GM19328 (cell line): Measurements from ENCODE around the gene KRT75.
"Not testable (repeated sequence)": the region's sequence is repeated elsewhere in the genome, so short reads cannot be mapped to it uniquely, and the experiment has no call there.

Experiments used
- ATAC-seq: cut with Tn5 transposase; IDR thresholded peaks from one replicate; pipeline ENCODE4 v1.9.1; 2021; ENCODE audit warnings: mild to moderate bottlenecking, moderate library complexity; ENCODE audit not compliant: unreplicated experiment

KRT75 gene

GRCh38 chr12:52418576-52419110 lies 15.5 kb downstream of the KRT75 start:
- ATAC-seq = no peak

- no peak for ATAC-seq
These were observed 16.4 kb downstream of the KRT75 start for GRCh38 chr12:52417740-52418139.

GRCh38 chr12:52416795-52417194 lies 17.4 kb downstream of the KRT75 start:
- ATAC-seq = no peak

DNA sequence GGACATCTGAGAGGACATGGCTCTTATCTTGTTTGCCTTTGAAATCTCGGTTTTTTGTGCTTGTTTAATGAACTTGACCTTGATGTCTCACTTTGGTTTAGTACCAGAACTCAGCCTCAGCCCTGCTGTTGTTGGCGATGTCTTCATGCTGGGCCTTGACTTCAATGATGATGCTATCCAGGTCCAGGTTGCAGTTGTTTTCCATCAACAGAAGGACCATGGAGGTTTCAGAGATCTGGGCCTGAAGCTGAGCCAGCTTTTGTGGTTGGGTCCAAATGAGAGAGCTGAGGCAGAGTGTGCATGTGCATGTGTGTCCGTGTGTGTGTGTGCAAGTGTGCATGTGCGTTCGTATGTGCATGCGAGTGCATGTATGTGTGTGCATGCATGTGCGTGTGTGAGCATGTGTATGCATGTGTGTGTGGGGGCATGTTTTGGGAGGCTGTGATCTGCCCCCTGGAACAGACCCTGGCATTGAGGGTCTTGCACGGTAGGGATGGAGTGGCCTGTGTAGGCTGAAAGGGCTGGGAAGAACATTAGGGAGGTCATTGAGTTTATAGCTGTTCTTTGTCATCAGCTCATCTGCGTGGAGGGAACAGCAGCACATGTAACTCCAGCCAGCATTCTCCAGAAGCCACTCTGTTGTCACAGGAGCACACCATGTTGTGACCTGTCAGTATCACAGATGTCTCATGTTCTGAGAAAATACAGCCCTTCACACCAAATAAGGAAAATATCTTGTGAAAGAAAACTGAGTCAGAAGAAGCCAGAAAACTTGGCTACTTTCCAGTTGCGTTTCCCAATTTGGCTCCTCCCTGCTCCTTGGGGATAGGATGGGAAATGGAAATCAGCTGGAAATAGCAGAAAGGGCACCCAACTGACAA lies 18.1 kb downstream of the KRT75 start:
- ATAC-seq = no peak

- ATAC-seq = no peak
These were observed 19.2 kb downstream of the KRT75 start for GRCh38 chr12:52414936-52415335.

GRCh38 chr12:52413782-52414345 lies 20.3 kb downstream of the KRT75 start:
- ATAC-seq = no peak

- no peak for ATAC-seq
These were observed 21.0 kb downstream of the KRT75 start for GRCh38 chr12:52413202-52413601.

DNA sequence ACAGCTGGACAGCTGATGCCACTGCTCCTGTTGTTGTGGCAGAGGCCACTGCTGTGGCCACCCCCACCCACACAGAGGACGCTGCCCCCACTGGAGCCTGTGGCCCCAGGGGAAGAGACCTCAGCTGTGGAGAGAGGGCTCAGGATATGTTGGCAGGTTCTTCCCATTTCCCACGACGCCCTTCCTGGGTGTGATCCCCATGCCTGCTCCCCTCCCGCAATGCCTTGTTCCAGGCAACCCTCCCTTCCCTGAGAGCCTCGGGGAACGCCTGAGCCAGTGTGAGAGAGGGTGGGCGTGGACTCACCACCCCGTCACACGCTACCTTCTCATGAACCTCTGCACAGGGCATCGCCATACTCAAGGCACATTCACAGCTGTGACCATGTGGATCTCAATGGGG lies 22.4 kb downstream of the KRT75 start:
- no peak for ATAC-seq

DNA sequence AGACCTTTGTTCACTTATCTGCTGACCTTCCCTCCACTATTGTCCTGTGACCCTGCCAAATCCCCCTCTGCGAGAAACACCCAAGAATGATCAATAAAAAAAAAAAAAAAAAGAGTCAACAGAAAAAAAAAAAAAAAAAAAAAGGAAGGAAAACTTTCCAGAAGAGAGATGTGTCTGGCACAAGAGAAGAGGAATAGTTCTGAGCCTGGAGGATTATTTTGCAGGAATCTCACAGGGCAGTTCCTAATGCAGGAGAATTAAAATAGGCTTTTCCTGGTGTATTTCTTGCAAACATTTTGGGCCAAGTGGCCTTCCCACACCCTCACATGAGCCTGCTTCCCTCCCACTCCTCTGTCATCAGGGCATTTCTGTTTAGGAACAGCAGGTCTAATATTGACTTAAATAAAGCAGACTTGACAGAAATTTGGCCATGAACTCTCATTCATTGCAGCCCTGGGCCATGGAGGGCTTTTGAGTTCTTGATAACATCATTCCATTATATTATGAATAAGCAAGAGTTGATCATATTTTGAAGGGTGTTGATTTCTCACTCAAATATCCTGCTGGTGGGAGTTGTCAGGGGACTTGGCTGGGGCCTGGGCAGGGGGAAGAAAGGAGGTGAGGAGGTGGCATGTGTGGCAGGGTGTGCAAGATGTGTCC lies 23.5 kb downstream of the KRT75 start:
- not testable (repeated sequence) for ATAC-seq

DNA sequence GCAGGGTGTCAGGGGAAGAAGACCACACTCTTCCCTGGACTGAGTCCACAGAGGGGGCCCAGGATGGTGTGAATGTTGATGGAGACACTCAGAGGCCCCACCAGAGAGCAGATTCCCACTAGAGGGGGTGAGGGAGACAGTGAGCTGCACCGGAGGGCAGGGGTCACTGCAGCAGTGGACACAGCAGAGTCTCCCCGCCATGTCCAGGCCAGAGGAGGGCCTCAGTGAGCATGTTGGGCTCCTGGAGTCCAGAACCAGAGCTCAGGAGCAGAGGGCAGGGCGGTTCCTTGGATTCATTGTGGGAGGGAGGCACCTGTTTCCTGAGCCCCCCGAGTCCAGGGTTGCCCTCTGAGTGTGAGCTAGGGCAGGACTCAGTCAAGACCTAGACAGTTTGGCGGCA lies 26.3 kb downstream of the KRT75 start:
- no peak for ATAC-seq

- ATAC-seq = no peak
These were observed 28.2 kb downstream of the KRT75 start, which contains the start of gene KRT82 for GRCh38 chr12:52405922-52406385. Gene KRT82, minus strand, starts transcription at chr12:52406335. Its CDS starts 58 bp downstream, at chr12:52406277.

- ATAC-seq = no peak
These were observed 29.2 kb downstream of the KRT75 start for GRCh38 chr12:52404951-52405350.

- ATAC-seq = no peak
These were observed 30.6 kb downstream of the KRT75 start for GRCh38 chr12:52403561-52403960.

GRCh38 chr12:52402873-52403540 lies 31.2 kb downstream of the KRT75 start:
- no peak for ATAC-seq

DNA sequence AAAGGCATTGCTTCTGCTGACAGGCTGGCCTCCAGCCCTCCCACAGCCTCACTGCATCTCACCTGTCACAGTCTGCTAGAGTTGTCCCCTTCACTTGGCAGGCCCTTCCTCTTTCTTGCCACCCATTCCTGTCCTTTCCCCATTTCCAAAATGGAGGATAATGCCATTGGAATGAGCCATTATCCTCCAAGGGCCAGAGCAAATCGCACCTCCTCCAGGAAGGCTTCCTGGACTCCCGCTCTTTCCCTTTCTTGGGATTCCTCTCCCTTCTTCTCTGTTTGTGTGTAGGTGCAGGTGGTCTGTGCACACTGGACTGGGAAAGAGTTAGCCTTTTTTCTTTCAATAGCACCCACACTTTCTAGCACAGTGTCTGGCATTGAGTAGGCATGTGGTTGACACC lies 31.8 kb downstream of the KRT75 start:
- ATAC-seq = no peak

GRCh38 chr12:52401926-52402325 lies 32.2 kb downstream of the KRT75 start:
- ATAC-seq = no peak

- no peak for ATAC-seq
These were observed 32.6 kb downstream of the KRT75 start for GRCh38 chr12:52401526-52401925.

- ATAC-seq = no peak
These were observed 33.3 kb downstream of the KRT75 start for GRCh38 chr12:52400906-52401305.

DNA sequence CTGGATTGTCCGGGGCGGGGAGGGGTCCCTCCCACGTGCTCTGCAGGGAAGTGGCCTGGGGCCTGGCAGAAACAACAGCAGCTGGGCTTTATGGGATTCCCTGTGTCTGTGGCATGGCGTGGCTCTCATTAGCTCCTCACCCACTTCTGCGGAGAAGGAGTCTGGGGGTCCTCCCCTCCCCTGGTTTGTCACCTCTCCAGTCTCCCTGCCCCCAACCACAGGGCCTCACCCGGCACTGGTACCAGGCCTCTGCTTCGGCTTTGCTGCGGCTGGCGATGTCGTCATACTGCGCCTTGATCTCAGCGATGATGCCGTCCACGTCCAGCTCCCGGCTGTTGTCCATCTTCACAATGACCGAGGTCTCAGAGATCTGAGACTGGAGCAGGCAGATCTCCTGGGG lies 34.4 kb downstream of the KRT75 start:
- ATAC-seq = no peak

DNA sequence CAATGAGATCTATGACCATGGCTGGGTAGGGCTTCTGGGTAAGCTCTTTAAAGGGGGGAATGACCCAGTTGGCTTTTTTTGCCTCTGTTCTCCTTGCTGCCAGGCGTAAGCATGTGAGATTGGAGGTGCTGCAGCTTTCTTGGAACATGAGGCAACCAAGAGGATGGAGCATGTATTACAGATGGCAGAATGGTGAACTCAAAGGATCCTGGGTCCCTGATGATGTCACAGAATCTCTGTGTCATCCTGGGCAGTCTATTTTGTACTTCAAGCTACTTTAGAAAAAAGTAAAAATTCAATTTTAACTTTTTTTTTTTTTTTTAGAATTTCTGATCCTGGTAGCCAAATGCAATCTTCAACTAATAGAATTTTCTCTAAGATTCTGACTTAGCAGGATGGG lies 36.0 kb downstream of the KRT75 start:
- ATAC-seq = no peak

GRCh38 chr12:52396656-52397055 lies 37.5 kb downstream of the KRT75 start:
- no peak for ATAC-seq
